ENCODE measurements around the gene EGFLAM. TPM values are rescaled to one million over a fixed set of nuclear protein-coding genes. Genes with fewer than 3 reads are reported as not detected.

The EGFLAM gene
- total RNA-seq, 1 experiment from 2014 or later: 1.1 TPM

DNA sequence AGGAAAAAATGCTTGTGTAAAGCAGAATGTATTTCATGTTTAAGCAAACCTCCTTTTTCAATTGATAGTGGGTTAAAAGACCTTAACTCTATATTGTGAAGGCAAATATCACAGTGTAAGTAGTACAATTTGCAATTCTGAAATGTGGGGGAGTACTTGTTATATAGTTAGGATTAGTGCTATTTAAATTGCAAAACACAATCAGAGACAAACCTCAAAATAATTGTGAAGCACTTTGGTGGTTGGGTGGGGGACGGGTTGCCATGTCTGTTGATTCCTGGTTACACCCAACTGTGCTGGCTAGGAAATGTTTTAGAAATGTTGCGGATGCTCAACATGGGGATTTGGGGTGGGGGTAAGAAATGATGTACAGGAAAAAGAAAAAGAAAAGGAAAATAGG, 37.4 kb downstream of the EGFLAM start:
- Mint-ChIP-seq H3K4me3 (no peak overlapping the region), H3K4me1 (peaks cover 17% of the 10 kb centered on the region; the same call in 1 of the 2 replicates), H3K27me3 (ENCODE audit: low read depth) (no peaks in the 10 kb centered on the region), H3K36me3 (no peaks in the 10 kb centered on the region), H3K27ac (no peak overlapping the region), H3K9me3 (peaks cover 2% of the 10 kb centered on the region; the same call in 1 of the 2 replicates)
- DNase-seq (ENCODE audit: low spot score) (no peak), ATAC-seq (no peak)
- POLR2A ChIA-PET: no interaction called here
- CTCF ChIA-PET: interaction anchor here (1.2 kb wide), 1 partner anchor 30 kb away, joined by 3 read pairs; no protein-coding TSS in a partner anchor
- no peak for TF ChIP-seq HMGA2 (CRISPR knock-in tag; IDR thresholded peaks at IDR 0.05)
- TF ChIP-seq, protein P1, sequence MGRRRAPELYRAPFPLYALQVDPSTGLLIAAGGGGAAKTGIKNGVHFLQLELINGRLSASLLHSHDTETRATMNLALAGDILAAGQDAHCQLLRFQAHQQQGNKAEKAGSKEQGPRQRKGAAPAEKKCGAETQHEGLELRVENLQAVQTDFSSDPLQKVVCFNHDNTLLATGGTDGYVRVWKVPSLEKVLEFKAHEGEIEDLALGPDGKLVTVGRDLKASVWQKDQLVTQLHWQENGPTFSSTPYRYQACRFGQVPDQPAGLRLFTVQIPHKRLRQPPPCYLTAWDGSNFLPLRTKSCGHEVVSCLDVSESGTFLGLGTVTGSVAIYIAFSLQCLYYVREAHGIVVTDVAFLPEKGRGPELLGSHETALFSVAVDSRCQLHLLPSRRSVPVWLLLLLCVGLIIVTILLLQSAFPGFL (CRISPR knock-in tag; IDR thresholded peaks at IDR 0.05; ENCODE audit: borderline replicate concordance): no peak
- TF ChIP-seq ZNF121 (CRISPR knock-in tag; IDR thresholded peaks at IDR 0.05): no peak
- TF ChIP-seq, protein P2, sequence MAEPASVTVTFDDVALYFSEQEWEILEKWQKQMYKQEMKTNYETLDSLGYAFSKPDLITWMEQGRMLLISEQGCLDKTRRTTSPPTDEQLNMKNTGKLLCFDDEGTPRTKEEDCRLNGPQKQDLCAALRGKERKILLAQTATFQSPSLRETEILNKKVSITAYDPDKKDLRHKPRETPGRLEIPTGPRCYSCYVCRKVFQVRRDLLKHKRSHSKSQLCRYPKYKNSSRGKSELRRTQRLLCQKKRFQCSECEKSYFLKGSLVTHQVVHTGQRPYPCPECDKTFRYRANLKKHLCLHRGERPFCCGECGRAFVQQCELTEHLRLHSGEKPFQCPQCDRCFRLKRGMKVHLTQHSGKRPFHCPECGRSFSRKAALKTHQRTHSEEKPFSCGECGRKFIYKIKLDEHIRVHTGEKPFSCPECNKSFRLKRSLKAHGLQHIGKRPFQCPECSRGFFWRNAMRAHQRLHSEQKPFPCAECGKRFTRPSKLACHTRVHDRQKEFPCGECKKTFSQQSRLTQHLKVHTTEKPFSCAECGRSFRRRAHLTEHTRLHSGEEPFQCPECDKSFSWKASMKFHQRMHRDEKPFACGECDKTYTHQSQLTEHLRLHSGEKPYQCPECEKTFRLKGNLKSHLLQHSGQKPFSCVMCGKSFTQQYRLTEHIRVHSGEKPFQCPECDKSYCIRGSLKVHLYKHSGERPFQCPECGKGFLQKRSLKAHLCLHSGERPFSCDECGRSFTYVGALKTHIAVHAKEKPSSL (CRISPR knock-in tag; conservative IDR thresholded peaks at IDR 0.05): no peak
- no peak for TF ChIP-seq SMAD4 (CRISPR knock-in tag; IDR thresholded peaks at IDR 0.05)
- no peak for TF ChIP-seq RELA (CRISPR knock-in tag; IDR thresholded peaks at IDR 0.05; ENCODE audit: borderline replicate concordance)
- TF ChIP-seq TEAD4 (CRISPR knock-in tag; IDR thresholded peaks at IDR 0.05): no peak
- no peak for TF ChIP-seq NR1H2 (CRISPR knock-in tag; IDR thresholded peaks at IDR 0.05)
- no peak for TF ChIP-seq JAZF1 (CRISPR knock-in tag; IDR thresholded peaks at IDR 0.05)
- TF ChIP-seq ESRRA (CRISPR knock-in tag; IDR thresholded peaks at IDR 0.05; ENCODE audit: borderline replicate concordance): no peak
- TF ChIP-seq, protein P3, sequence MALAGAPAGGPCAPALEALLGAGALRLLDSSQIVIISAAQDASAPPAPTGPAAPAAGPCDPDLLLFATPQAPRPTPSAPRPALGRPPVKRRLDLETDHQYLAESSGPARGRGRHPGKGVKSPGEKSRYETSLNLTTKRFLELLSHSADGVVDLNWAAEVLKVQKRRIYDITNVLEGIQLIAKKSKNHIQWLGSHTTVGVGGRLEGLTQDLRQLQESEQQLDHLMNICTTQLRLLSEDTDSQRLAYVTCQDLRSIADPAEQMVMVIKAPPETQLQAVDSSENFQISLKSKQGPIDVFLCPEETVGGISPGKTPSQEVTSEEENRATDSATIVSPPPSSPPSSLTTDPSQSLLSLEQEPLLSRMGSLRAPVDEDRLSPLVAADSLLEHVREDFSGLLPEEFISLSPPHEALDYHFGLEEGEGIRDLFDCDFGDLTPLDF (CRISPR knock-in tag; IDR thresholded peaks at IDR 0.05): no peak

DNA sequence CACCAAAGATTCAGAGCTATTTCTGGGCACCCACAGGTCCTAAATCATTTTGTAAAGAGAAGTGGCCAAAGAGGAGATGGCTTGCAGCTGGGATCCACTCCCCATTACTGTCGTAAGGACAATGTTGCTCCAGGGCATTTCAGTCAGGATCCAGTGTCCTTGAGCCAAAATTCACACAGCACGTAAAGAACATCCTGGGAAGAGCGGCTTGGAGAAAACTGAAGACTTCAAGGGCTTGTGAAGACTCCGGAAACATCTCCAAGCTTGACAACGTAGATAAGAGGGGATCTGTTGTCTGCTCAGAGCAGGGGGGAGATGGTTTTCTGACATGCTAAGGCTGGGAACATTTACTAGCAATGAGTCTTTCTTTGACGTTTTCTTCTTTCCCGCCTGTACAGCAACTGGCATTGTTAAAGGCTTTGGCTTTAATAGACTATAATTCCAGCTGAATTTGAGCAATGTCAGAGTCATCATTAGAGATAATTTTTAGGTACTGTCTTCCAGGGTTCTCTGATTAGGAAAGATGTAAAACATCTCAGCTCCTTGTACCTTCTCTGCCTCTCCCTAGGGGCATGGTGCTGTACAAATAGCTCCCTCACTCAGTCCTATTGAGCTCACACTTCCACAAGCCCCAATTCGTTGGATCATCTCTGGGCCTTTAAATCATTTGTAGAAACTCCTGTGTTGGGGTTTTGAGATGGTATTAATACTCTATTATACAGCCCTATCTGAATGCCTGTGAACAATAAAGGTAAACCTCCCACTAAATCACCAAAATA, 39.7 kb downstream of the EGFLAM start:
- H3K9me3 Mint-ChIP-seq: peaks cover 16% of the 10 kb centered on the region
- no peak for ATAC-seq
- CTCF ChIA-PET: interaction anchor here (1.0 kb wide), 1 partner anchor 144 kb away, joined by 3 read pairs; no protein-coding TSS in a partner anchor

More for the DNA sequence above, 39.7 kb downstream of the EGFLAM start:
- no peak for DNase-seq (ENCODE audit: low spot score)
- Mint-ChIP-seq H3K27me3 (ENCODE audit: low read depth) (no peaks in the 10 kb centered on the region), H3K4me1 (peaks cover 6% of the 10 kb centered on the region; the same call in 1 of the 2 replicates), H3K4me3 (no peak overlapping the region), H3K27ac (no peak overlapping the region), H3K36me3 (no peaks in the 10 kb centered on the region; the same call in 1 of the 2 replicates)
- POLR2A ChIA-PET: no interaction called here
- TF ChIP-seq SMAD3 (CRISPR knock-in tag; IDR thresholded peaks at IDR 0.05; ENCODE audit: borderline replicate concordance): no peak
- no peak for TF ChIP-seq NR1H2 (CRISPR knock-in tag; IDR thresholded peaks at IDR 0.05)
- TF ChIP-seq ZNF671 (CRISPR knock-in tag; IDR thresholded peaks at IDR 0.05): no peak
- TF ChIP-seq ETV6 (CRISPR knock-in tag; IDR thresholded peaks at IDR 0.05): no peak
- TF ChIP-seq, protein P4, sequence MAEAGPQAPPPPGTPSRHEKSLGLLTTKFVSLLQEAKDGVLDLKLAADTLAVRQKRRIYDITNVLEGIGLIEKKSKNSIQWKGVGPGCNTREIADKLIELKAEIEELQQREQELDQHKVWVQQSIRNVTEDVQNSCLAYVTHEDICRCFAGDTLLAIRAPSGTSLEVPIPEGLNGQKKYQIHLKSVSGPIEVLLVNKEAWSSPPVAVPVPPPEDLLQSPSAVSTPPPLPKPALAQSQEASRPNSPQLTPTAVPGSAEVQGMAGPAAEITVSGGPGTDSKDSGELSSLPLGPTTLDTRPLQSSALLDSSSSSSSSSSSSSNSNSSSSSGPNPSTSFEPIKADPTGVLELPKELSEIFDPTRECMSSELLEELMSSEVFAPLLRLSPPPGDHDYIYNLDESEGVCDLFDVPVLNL (CRISPR knock-in tag; IDR thresholded peaks at IDR 0.05; ENCODE audit: borderline replicate concordance, low read depth): no peak
- TF ChIP-seq ZNF317 (CRISPR knock-in tag; IDR thresholded peaks at IDR 0.05; ENCODE audit: borderline replicate concordance, low read depth): no peak
- TF ChIP-seq, protein P5, sequence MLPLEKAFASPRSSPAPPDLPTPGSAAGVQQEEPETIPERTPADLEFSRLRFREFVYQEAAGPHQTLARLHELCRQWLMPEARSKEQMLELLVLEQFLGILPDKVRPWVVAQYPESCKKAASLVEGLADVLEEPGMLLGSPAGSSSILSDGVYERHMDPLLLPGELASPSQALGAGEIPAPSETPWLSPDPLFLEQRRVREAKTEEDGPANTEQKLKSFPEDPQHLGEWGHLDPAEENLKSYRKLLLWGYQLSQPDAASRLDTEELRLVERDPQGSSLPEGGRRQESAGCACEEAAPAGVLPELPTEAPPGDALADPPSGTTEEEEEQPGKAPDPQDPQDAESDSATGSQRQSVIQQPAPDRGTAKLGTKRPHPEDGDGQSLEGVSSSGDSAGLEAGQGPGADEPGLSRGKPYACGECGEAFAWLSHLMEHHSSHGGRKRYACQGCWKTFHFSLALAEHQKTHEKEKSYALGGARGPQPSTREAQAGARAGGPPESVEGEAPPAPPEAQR (CRISPR knock-in tag; IDR thresholded peaks at IDR 0.05): no peak
- TF ChIP-seq NFE2L1 (CRISPR knock-in tag; IDR thresholded peaks at IDR 0.05): no peak
- TF ChIP-seq, protein P6, sequence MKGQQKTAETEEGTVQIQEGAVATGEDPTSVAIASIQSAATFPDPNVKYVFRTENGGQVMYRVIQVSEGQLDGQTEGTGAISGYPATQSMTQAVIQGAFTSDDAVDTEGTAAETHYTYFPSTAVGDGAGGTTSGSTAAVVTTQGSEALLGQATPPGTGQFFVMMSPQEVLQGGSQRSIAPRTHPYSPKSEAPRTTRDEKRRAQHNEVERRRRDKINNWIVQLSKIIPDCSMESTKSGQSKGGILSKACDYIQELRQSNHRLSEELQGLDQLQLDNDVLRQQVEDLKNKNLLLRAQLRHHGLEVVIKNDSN (CRISPR knock-in tag; IDR thresholded peaks at IDR 0.05): no peak
